ENCODE measurements around the gene RAB4A. TPM values are rescaled to one million over a fixed set of nuclear protein-coding genes. Genes with fewer than 3 reads are reported as not detected.

The RAB4A gene
- total and polyA plus RNA-seq, 2 of the 13 experiments (the other 11 are each of a cell fraction or from before 2014, with no cell fraction given), result 56.0 to 80.1 TPM

DNA sequence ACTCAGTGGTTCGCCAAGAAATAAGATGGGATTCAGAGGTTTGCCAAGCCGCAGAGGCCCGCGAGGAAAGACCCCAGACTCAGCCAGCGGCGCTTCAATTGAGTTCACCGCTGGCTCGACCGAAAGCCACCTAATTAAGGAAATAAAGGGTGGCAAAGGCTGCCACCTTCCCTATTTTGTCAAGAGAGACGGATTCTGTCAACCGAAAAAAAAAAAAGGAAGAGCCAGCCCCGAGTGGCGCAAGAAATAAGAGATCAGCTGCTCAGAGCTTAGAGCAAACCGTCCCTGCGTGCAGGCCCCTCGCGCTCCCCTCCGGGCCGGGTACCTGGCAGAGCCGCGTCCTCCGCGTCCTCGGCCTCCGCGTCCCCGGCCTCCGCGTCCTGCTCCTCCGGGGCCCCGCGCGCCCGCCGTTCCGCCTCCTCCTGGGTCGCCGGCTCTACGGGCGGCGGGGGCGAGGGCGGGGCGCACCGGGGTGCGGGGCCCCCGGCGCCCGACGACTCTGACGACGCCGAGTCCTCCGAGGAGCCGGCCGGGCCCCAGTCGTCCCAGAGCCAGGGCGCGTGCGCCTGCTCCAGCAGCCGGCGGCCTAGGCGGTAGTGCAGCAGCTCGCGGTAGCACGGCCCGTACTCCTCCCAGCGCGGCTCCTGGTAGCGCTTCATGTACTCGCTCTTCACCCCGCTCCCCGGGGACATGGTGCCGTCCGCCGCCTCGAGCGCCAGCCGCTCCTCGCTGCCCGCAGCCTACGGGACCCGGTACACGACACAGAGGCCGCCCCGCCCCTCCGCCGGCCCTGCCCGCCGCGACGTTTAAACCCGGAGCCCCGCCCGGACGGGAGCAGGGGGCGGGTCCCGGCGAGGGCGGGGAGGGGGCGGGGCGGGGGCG lies 71.1 kb downstream of the RAB4A start (continued):
- TF ChIP-seq, protein P1, sequence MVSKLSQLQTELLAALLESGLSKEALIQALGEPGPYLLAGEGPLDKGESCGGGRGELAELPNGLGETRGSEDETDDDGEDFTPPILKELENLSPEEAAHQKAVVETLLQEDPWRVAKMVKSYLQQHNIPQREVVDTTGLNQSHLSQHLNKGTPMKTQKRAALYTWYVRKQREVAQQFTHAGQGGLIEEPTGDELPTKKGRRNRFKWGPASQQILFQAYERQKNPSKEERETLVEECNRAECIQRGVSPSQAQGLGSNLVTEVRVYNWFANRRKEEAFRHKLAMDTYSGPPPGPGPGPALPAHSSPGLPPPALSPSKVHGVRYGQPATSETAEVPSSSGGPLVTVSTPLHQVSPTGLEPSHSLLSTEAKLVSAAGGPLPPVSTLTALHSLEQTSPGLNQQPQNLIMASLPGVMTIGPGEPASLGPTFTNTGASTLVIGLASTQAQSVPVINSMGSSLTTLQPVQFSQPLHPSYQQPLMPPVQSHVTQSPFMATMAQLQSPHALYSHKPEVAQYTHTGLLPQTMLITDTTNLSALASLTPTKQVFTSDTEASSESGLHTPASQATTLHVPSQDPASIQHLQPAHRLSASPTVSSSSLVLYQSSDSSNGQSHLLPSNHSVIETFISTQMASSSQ (IDR thresholded peaks at IDR 0.05; ENCODE audit: low read depth), result no peak
- TF ChIP-seq, protein P1 (CRISPR knock-in tag; IDR thresholded peaks at IDR 0.05; ENCODE audit: borderline replicate concordance), result peak; percentile 48; the same call in 1 of the 2 replicates
- no peak for TF ChIP-seq SIX4 (CRISPR knock-in tag; IDR thresholded peaks at IDR 0.05)
- no peak for TF ChIP-seq HMGA1 (CRISPR knock-in tag; conservative IDR thresholded peaks at IDR 0.05)
- TF ChIP-seq ZFY (CRISPR knock-in tag; IDR thresholded peaks at IDR 0.05), result peak; percentile 88; the same call in 1 of the 2 replicates
- peak; percentile 86 for TF ChIP-seq HDAC1 (CRISPR knock-in tag; IDR thresholded peaks at IDR 0.05)
- TF ChIP-seq ZNF672 (CRISPR knock-in tag; IDR thresholded peaks at IDR 0.05), result 0 out of 2 replicates have a peak, but pooled peaks have one; percentile 37
- TF ChIP-seq TOPORS (CRISPR knock-in tag; IDR thresholded peaks at IDR 0.05), result no peak
- TF ChIP-seq ZNF12 (CRISPR knock-in tag; IDR thresholded peaks at IDR 0.05), result no peak
- TF ChIP-seq ZBTB7B (CRISPR knock-in tag; IDR thresholded peaks at IDR 0.05), result no peak
- TF ChIP-seq KLF9 (CRISPR knock-in tag; IDR thresholded peaks at IDR 0.05; ENCODE audit: low read depth), result peak; percentile 57; the same call in 1 of the 2 replicates
- 0 out of 2 replicates have a peak, but pooled peaks have one; percentile 14 for TF ChIP-seq HNRNPL (IDR thresholded peaks at IDR 0.05; ENCODE audit: low read depth, low read length)
- TF ChIP-seq KAT7 (CRISPR knock-in tag; IDR thresholded peaks at IDR 0.05; ENCODE audit: borderline replicate concordance), result peak; percentile 83; the same call in 1 of the 2 replicates
- TF ChIP-seq JARID2 (CRISPR knock-in tag; IDR thresholded peaks at IDR 0.05; ENCODE audit: insufficient replicate concordance), result no peak
- 0 out of 2 replicates have a peak, but pooled peaks have one; percentile 18 for TF ChIP-seq MEIS2 (CRISPR knock-in tag; IDR thresholded peaks at IDR 0.05)
- TF ChIP-seq, protein P2, sequence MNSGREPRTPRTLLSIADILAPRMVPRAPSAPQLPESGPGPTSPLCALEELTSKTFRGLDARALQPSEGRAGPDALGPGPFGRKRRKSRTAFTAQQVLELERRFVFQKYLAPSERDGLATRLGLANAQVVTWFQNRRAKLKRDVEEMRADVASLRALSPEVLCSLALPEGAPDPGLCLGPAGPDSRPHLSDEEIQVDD (CRISPR knock-in tag; IDR thresholded peaks at IDR 0.05; ENCODE audit: borderline replicate concordance), result no peak
- peak; percentile 83 for TF ChIP-seq PHF8 (CRISPR knock-in tag; IDR thresholded peaks at IDR 0.05)
- TF ChIP-seq SCMH1 (CRISPR knock-in tag; IDR thresholded peaks at IDR 0.05; ENCODE audit: borderline replicate concordance), result no peak
- TF ChIP-seq KMT2A (CRISPR knock-in tag; IDR thresholded peaks at IDR 0.05), result peak; percentile 81
- TF ChIP-seq, protein P3, sequence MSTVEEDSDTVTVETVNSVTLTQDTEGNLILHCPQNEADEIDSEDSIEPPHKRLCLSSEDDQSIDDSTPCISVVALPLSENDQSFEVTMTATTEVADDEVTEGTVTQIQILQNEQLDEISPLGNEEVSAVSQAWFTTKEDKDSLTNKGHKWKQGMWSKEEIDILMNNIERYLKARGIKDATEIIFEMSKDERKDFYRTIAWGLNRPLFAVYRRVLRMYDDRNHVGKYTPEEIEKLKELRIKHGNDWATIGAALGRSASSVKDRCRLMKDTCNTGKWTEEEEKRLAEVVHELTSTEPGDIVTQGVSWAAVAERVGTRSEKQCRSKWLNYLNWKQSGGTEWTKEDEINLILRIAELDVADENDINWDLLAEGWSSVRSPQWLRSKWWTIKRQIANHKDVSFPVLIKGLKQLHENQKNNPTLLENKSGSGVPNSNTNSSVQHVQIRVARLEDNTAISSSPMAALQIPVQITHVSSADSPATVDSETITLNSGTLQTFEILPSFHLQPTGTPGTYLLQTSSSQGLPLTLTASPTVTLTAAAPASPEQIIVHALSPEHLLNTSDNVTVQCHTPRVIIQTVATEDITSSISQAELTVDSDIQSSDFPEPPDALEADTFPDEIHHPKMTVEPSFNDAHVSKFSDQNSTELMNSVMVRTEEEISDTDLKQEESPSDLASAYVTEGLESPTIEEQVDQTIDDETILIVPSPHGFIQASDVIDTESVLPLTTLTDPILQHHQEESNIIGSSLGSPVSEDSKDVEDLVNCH (CRISPR knock-in tag; IDR thresholded peaks at IDR 0.05), result no peak
- peak; percentile 58; the same call in 1 of the 2 replicates for TF ChIP-seq ZNF232 (CRISPR knock-in tag; IDR thresholded peaks at IDR 0.05; ENCODE audit: borderline replicate concordance)
- no peak for TF ChIP-seq ATF1 (CRISPR knock-in tag; IDR thresholded peaks at IDR 0.05)
- TF ChIP-seq, protein P4, sequence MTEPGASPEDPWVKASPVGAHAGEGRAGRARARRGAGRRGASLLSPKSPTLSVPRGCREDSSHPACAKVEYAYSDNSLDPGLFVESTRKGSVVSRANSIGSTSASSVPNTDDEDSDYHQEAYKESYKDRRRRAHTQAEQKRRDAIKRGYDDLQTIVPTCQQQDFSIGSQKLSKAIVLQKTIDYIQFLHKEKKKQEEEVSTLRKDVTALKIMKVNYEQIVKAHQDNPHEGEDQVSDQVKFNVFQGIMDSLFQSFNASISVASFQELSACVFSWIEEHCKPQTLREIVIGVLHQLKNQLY (CRISPR knock-in tag; IDR thresholded peaks at IDR 0.05), result no peak
- TF ChIP-seq KMT2B (CRISPR knock-in tag; IDR thresholded peaks at IDR 0.05), result 0 out of 2 replicates have a peak, but pooled peaks have one; percentile 64

All from HepG2 (cell line).